PC-3 (cell line): ENCODE data around the gene JPT1. TPM values are rescaled to one million over a fixed set of nuclear protein-coding genes. Genes with fewer than 3 reads are reported as not detected.

Experiments used
- ATAC-seq: fragments of 200-7000 bp; cut with Tn5 transposase; 2 replicates; pipeline ENCODE4 v1.9.1; 2020; ENCODE audit warnings: mild to moderate bottlenecking, moderate library complexity
- BruUV-seq: library from RNA; stranded (reverse); fragments of 400-500 nt; replicated peaks from 2 replicates; lab custom pipeline; 2021; lab: Mats Ljungman, UMichigan
- CTCF ChIA-PET: fragments of 300-600 bp; sonication (Branson Sonifier 250); formaldehyde crosslinking; loops from one replicate; lab custom pipeline; 2022; ENCODE audit warnings: antibody characterized with exemption; lab: Charles Lee
- POLR2A ChIA-PET: fragments of 300-600 bp; sonication (Branson Sonifier 250); formaldehyde crosslinking; loops from one replicate; lab custom pipeline; 2022; ENCODE audit warnings: antibody characterized with exemption; ENCODE audit not compliant: unreplicated experiment; lab: Charles Lee
- DNase-seq: peaks from one replicate; pipeline ENCODE4 v3.0.0-alpha.2; 2015
- H2AFZ ChIP-seq: fragments of 300-600 bp; sonication (generic); 2 replicates; pipeline ENCODE4 v1.6.0; 2016; ENCODE audit warnings: antibody characterized with exemption, low read length
- H3F3A ChIP-seq: fragments of 300-600 bp; sonication (generic); one replicate; pipeline ENCODE4 v1.6.0; 2017; ENCODE audit warnings: antibody characterized with exemption, low read length, control low read depth, mild to moderate bottlenecking; ENCODE audit not compliant: unreplicated experiment
- H3K27ac ChIP-seq: fragments of 300-600 bp; sonication (generic); 2 replicates; pipeline ENCODE4 v1.5.1; 2016; ENCODE audit warnings: mild to moderate bottlenecking, low read length
- H3K27me3 ChIP-seq: fragments of 300-600 bp; sonication (generic); 2 replicates; pipeline ENCODE4 v1.6.1; 2016; ENCODE audit warnings: low read length, mixed read lengths
- H3K36me3 ChIP-seq: fragments of 300-600 bp; sonication (generic); 2 replicates; pipeline ENCODE4 v1.6.1; 2016; ENCODE audit warnings: low read depth, mixed run types, low read length, mixed read lengths
- H3K4me1 ChIP-seq: fragments of 300-600 bp; sonication (generic); 2 replicates; pipeline ENCODE4 v1.5.1; 2016; ENCODE audit warnings: low read length; ENCODE audit not compliant: insufficient read depth
- H3K4me2 ChIP-seq: fragments of 300-600 bp; sonication (generic); 2 replicates; pipeline ENCODE4 v1.6.0; 2016; ENCODE audit warnings: low read length
- H3K4me3 ChIP-seq: fragments of 300-600 bp; sonication (generic); 2 replicates; pipeline ENCODE4 v1.5.1; 2016; ENCODE audit warnings: mild to moderate bottlenecking, low read length, mixed read lengths
- H3K79me2 ChIP-seq: fragments of 300-600 bp; sonication (generic); 2 replicates; pipeline ENCODE4 v1.6.1; 2017; ENCODE audit warnings: low read length, mixed read lengths
- H3K9ac ChIP-seq: fragments of 300-600 bp; sonication (generic); 2 replicates; pipeline ENCODE4 v1.6.0; 2016; ENCODE audit warnings: mild to moderate bottlenecking, low read length
- H3K9me2 ChIP-seq: fragments of 300-600 bp; sonication (generic); replicated peaks from 2 replicates; pipeline ENCODE4 v1.6.1; 2016; ENCODE audit warnings: mixed run types, low read length, mixed read lengths
- H3K9me3 ChIP-seq: fragments of 300-600 bp; sonication (generic); 2 replicates; pipeline ENCODE4 v1.6.1; 2016; ENCODE audit warnings: low read length, mixed read lengths
- H4K20me1 ChIP-seq: fragments of 300-600 bp; sonication (generic); 2 replicates; pipeline ENCODE4 v1.6.1; 2016; ENCODE audit warnings: low read length, mixed read lengths
- CTCF ChIP-seq: fragments of 300-600 bp; sonication (generic); conservative IDR thresholded peaks from 2 replicates; pipeline ENCODE4 v1.5.1; 2017; ENCODE audit warnings: antibody characterized with exemption, low read depth, mild to moderate bottlenecking, low read length
- EZH2 ChIP-seq: fragments of 300-600 bp; sonication (generic); IDR thresholded peaks from one replicate; pipeline ENCODE4 v1.6.1; 2017; ENCODE audit warnings: antibody characterized with exemption, mild to moderate bottlenecking, low read length; ENCODE audit not compliant: unreplicated experiment
- EZH2phosphoT487 ChIP-seq: fragments of 300-600 bp; sonication (generic); IDR thresholded peaks from 2 replicates; pipeline ENCODE4 v1.6.1; 2018; ENCODE audit warnings: mild to moderate bottlenecking, antibody characterized with exemption, low read length, borderline replicate concordance
- intact Hi-C: fragments of 100-400 bp; cut with micrococcal nuclease; formaldehyde crosslinking; loops from 2 replicates; pipeline ENCODE4 v1.9.0; 2023
- total RNA-seq: library from RNA; depleted of rRNA; stranded (reverse); fragments of >200 nt; gene quantifications from 2 replicates; pipeline ENCODE4 v1.2.3, GENCODE V29; 2014

The JPT1 gene
- total RNA-seq, 1 experiment from 2014 or later = 674 TPM

DNA sequence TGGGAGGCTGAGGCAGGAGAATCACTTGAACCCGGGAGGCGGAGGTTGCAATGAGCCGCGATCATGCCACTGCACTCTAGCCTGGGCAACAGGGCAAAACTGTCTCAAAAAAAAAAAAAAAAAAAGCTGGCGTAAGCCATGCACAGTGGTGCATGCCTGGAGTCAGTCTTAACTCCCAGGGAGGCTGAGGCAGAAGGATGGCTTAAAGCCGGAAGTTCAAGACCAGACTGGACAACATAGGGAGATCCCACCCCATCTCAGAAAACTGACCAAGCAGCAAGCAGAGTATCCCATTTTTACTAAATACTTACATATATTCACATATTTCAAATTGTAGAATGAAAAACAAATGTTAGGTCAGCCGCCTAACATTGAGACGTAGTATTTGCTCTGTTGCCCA, 27.4 kb downstream of the JPT1 start:
- ATAC-seq (no peak), DNase-seq (no peak)
- POLR2A ChIA-PET = interaction anchor here (0.6 to 0.7 kb wide), 2 partner anchors 62 to 582 kb away, joined by 3 read pairs; no protein-coding TSS in a partner anchor
- peaks cover 38% of the 10 kb centered on the region for H3K4me1 ChIP-seq
- CTCF ChIA-PET = no interaction called here
- H3K9ac ChIP-seq = no peak overlapping the region
- no peaks in the 10 kb centered on the region for H3K9me3 ChIP-seq
- H3K4me3 ChIP-seq = no peak overlapping the region
- no peaks in the 10 kb centered on the region for H3K27me3 ChIP-seq
- no peak overlapping the region for H3K4me2 ChIP-seq
- no peak overlapping the region for H2AFZ ChIP-seq
- no peak overlapping the region for H3K27ac ChIP-seq
- no peaks in the 10 kb centered on the region for H3K9me2 ChIP-seq
- H3K36me3 ChIP-seq = peaks cover 17% of the 10 kb centered on the region
- BruUV-seq = no TSS peak
- no peaks in the 10 kb centered on the region for H4K20me1 ChIP-seq
- no peaks in the 10 kb centered on the region for H3F3A ChIP-seq
- TF ChIP-seq CTCF (no peak), EZH2phosphoT487 (no peak), EZH2 (no peak)
- H3K79me2 ChIP-seq = peaks cover 73% of the 10 kb centered on the region
- intact Hi-C loops = no loop called here

GRCh38 chr17:75125984-75126383, 28.3 kb downstream of the JPT1 start:
- ATAC-seq = no peak
- TF ChIP-seq CTCF = no peak
- no peak for TF ChIP-seq EZH2
- no peak for TF ChIP-seq EZH2phosphoT487
- DNase-seq = no peak

GRCh38 chr17:75124819-75125162, 29.5 kb downstream of the JPT1 start:
- Histone ChIP-seq H3K36me3 (peaks cover 17% of the 10 kb centered on the region), H3K9me3 (no peaks in the 10 kb centered on the region), H4K20me1 (no peaks in the 10 kb centered on the region), H3K27me3 (no peaks in the 10 kb centered on the region), H3K4me3 (peak overlapping the region; percentile 2; the same call in 1 of the 2 replicates), H3K9me2 (no peaks in the 10 kb centered on the region), H3K79me2 (peaks cover 56% of the 10 kb centered on the region), H3K27ac (peak overlapping the region; percentile 94), H3K4me1 (peaks cover 24% of the 10 kb centered on the region), H2AFZ (peak overlapping the region; percentile 34), H3K4me2 (peak overlapping the region; percentile 59), H3F3A (peaks cover 3% of the 10 kb centered on the region), H3K9ac (peak overlapping the region; percentile 82)
- POLR2A ChIA-PET = interaction anchor here (1.0 kb wide), 1 partner anchor 93 kb away, joined by 4 read pairs; no protein-coding TSS in a partner anchor
- CTCF ChIA-PET = interaction anchor here (1.3 to 1.7 kb wide), 2 partner anchors 10 to 77 kb away, joined by 8 to 18 read pairs; no protein-coding TSS in a partner anchor
- ATAC-seq = peak; percentile 1; the same call in 1 of the 2 replicates
- DNase-seq = no peak
- TF ChIP-seq EZH2phosphoT487 = no peak
- no peak for TF ChIP-seq CTCF
- no peak for TF ChIP-seq EZH2
- TSS peak; percentile 91 for BruUV-seq
- intact Hi-C loops = loop anchor here (2.0 kb wide), 1 partner anchor 30 kb away; the partner anchor contains the start of gene JPT1

More at GRCh38 chr17:75125984-75126383, 28.3 kb downstream of the JPT1 start:
- H2AFZ ChIP-seq = no peak overlapping the region
- H3K9ac ChIP-seq = no peak overlapping the region
- ChIA-PET POLR2A (no interaction called here), CTCF (no interaction called here)
- peaks cover 20% of the 10 kb centered on the region for H3K36me3 ChIP-seq
- peaks cover 34% of the 10 kb centered on the region for H3K4me1 ChIP-seq
- no peaks in the 10 kb centered on the region for H4K20me1 ChIP-seq
- H3K9me3 ChIP-seq = no peaks in the 10 kb centered on the region
- no peak overlapping the region for H3K4me2 ChIP-seq
- intact Hi-C loops = loop anchor here (2.0 kb wide), 1 partner anchor 29 kb away; the partner anchor contains the start of gene JPT1
- BruUV-seq = no TSS peak
- H3K79me2 ChIP-seq = peaks cover 68% of the 10 kb centered on the region
- H3K27me3 ChIP-seq = no peaks in the 10 kb centered on the region
- peaks cover 3% of the 10 kb centered on the region for H3F3A ChIP-seq
- H3K9me2 ChIP-seq = no peaks in the 10 kb centered on the region
- H3K27ac ChIP-seq = peak overlapping the region; percentile 94
- H3K4me3 ChIP-seq = no peak overlapping the region
